Stomach (tissue), 4 donors: ENCODE measurements around the gene BRSK2.

ENCODE experiments used
- CTCF ChIP-seq, 7 experiments: fragments of 450-650 bp in 4 of 7; fragments of 200-600 bp in 3 of 7; sonication (generic) in 3 of 7; IDR thresholded peaks; one replicate each; pipeline ENCODE4 v1.5.1; 2016 to 2019; ENCODE audit warnings: antibody characterized with exemption in 7 of 7, control low read depth in 2 of 7, mild to moderate bottlenecking in 1 of 7
- EP300 ChIP-seq: sonication (generic); formaldehyde crosslinking; IDR thresholded peaks from one replicate; pipeline ENCODE4 v1.6.1; 2017; ENCODE audit warnings: antibody characterized with exemption

- TF ChIP-seq CTCF (IDR thresholded peaks at IDR 0.05) (no peak), EP300 (no peak)
These were observed 10.8 kb downstream of the BRSK2 start for GRCh38 chr11:1400317-1401170.
